B cell (primary cell): ENCODE data around the gene ZNF777. TPM values are rescaled to one million over a fixed set of nuclear protein-coding genes. Genes with fewer than 3 reads are reported as not detected.

Experiments used
- ATAC-seq: fragments of 200-7000 bp; cut with Tn5 transposase; one replicate; pipeline ENCODE4 v1.10.0; 2021; ENCODE audit warnings: low read depth, mild to moderate bottlenecking, moderate number of reproducible peaks, moderate library complexity
- CTCF ChIA-PET: fragments of 350-600 bp; sonication (Branson Sonifier 250); formaldehyde crosslinking; loops from one replicate; lab custom pipeline; 2021; ENCODE audit warnings: antibody characterized with exemption, inconsistent platforms; lab: Charles Lee
- POLR2A ChIA-PET: fragments of 350-600 bp; sonication (Branson Sonifier 250); formaldehyde crosslinking; loops from one replicate; lab custom pipeline; 2021; ENCODE audit warnings: antibody characterized with exemption; lab: Charles Lee
- DNase-seq: peaks from one replicate; pipeline ENCODE4 v3.0.0; 2013
- H2AFZ ChIP-seq: 2 replicates; pipeline ENCODE4 v1.6.1; 2012; ENCODE audit warnings: mild to moderate bottlenecking, low read depth, low read length; ENCODE audit not compliant: insufficient read depth, poor library complexity, severe bottlenecking
- H3K27ac ChIP-seq, 2 donors: 1 replicate in 1 of 2; 2 replicates in 1 of 2; pipeline ENCODE4 v1.5.1; 2012 to 2013; ENCODE audit warnings: low read length in 2 of 2, mild to moderate bottlenecking in 2 of 2, moderate library complexity in 1 of 2
- H3K27me3 ChIP-seq, 4 experiments: fragments of 200-600 bp in 1 of 4; sonication (generic) in 1 of 4; replicated peaks in 1 of 4; 1 replicate in 2 of 4; 2 replicates in 2 of 4; pipeline versions ENCODE4 v1.6.1 to v1.7.0; 2013 to 2016; ENCODE audit warnings: low read length in 3 of 4, mild to moderate bottlenecking in 2 of 4, mixed read lengths in 1 of 4, moderate library complexity in 1 of 4; ENCODE audit not compliant: insufficient read depth in 4 of 4, control insufficient read depth in 3 of 4; ENCODE audit errors: control extremely low read depth in 1 of 4
- H3K36me3 ChIP-seq, 2 experiments: replicated peaks in 1 of 2; 1 replicate in 1 of 2; 2 replicates in 1 of 2; pipeline versions ENCODE4 v1.6.1 to v1.7.1; 2013; ENCODE audit warnings: low read length in 1 of 2; ENCODE audit not compliant: insufficient read depth in 2 of 2, control insufficient read depth in 1 of 2; ENCODE audit errors: control extremely low read depth in 1 of 2, extremely low read depth in 1 of 2
- H3K4me1 ChIP-seq, 2 donors: fragments of 200-600 bp in 1 of 2; sonication (generic) in 1 of 2; 1 replicate in 1 of 2; 2 replicates in 1 of 2; pipeline versions ENCODE4 v1.5.1 to v1.6.1; 2013 to 2017; ENCODE audit warnings: low read length in 2 of 2; ENCODE audit not compliant: control insufficient read depth in 2 of 2, insufficient read depth in 2 of 2
- H3K4me2 ChIP-seq: replicated peaks from 2 replicates; pipeline ENCODE3; 2012; ENCODE audit warnings: mild to moderate bottlenecking, low read depth, low read length; ENCODE audit not compliant: poor library complexity, severe bottlenecking
- H3K4me3 ChIP-seq, 5 experiments: fragments of 200-600 bp in 1 of 5; sonication (generic) in 1 of 5; 1 replicate in 3 of 5; 2 replicates in 2 of 5; pipeline versions ENCODE4 v1.5.1 to v1.7.0; 2011 to 2016; ENCODE audit warnings: low read length in 4 of 5, mild to moderate bottlenecking in 4 of 5, low read depth in 2 of 5, control low read depth in 1 of 5, moderate library complexity in 1 of 5; ENCODE audit not compliant: insufficient read depth in 1 of 5; ENCODE audit errors: control extremely low read depth in 1 of 5, extremely low read depth in 1 of 5
- H3K79me2 ChIP-seq: fragments of 200-600 bp; sonication (generic); one replicate; pipeline ENCODE4 v1.6.0; 2016; ENCODE audit warnings: low read length; ENCODE audit not compliant: control insufficient read depth, insufficient read depth
- H3K9ac ChIP-seq: fragments of 200-600 bp; sonication (generic); 2 replicates; pipeline ENCODE4 v1.6.1; 2017; ENCODE audit warnings: mild to moderate bottlenecking, low read length, moderate library complexity
- H3K9me3 ChIP-seq, 3 donors: one replicate each; pipeline versions ENCODE4 v1.6.1 to v1.7.1; 2013; ENCODE audit warnings: low read length in 2 of 3; ENCODE audit not compliant: control insufficient read depth in 2 of 3, insufficient read depth in 1 of 3; ENCODE audit errors: control extremely low read depth in 1 of 3
- H4K20me1 ChIP-seq: 2 replicates; pipeline ENCODE4 v1.6.0; 2012; ENCODE audit warnings: mild to moderate bottlenecking, low read length; ENCODE audit not compliant: insufficient read depth, control insufficient read depth, poor library complexity, severe bottlenecking
- H3K27ac Mint-ChIP-seq: one replicate; pipeline ENCODE4 v1.8.0; 2021; ENCODE audit warnings: mixed read lengths
- H3K27me3 Mint-ChIP-seq: one replicate; pipeline ENCODE4 v1.8.0; 2021; ENCODE audit warnings: mixed read lengths
- H3K4me1 Mint-ChIP-seq: one replicate; pipeline ENCODE4 v1.8.0; 2021; ENCODE audit warnings: mixed read lengths
- H3K4me3 Mint-ChIP-seq: one replicate; pipeline ENCODE4 v1.8.0; 2021; ENCODE audit warnings: mixed read lengths
- H3K9me3 Mint-ChIP-seq: one replicate; pipeline ENCODE4 v1.8.0; 2022; ENCODE audit warnings: mixed read lengths; ENCODE audit not compliant: insufficient read depth
- EZH2 ChIP-seq: IDR thresholded peaks from 2 replicates; pipeline ENCODE4 v1.6.1; 2012; ENCODE audit warnings: borderline replicate concordance, low read depth, mild to moderate bottlenecking, moderate library complexity, low read length; ENCODE audit not compliant: insufficient read depth, poor library complexity, severe bottlenecking
- whole genome bisulfite sequencing: methylation state at CpG from one replicate; pipeline ENCODE4 v1.1.5; 2013; ENCODE audit warnings: missing lambda C conversion rate; ENCODE audit not compliant: insufficient coverage; 5-methylcytosine and 5-hydroxymethylcytosine counted together
- intact Hi-C: fragments of 100-400 bp; cut with micrococcal nuclease; formaldehyde crosslinking; loops from one replicate; pipeline ENCODE4 v1.10.0; 2022
- polyA plus RNA-seq: library from polyadenylated mRNA; depleted of rRNA; stranded (reverse); fragments of >200 nt; gene quantifications from 2 replicates; pipeline ENCODE4 v1.2.3, GENCODE V29; 2012
- total RNA-seq, 2 donors: library from RNA; stranded (reverse); fragments of 120-200 nt in 1 of 2; gene quantifications; 1 replicate in 1 of 2; 2 replicates in 1 of 2; pipeline versions ENCODE4 v1.2.3 to v1.2.4, GENCODE V29; 2013 to 2022
- TF ChIP-seq, protein P1 (sequence below): fragments of 200-600 bp; IDR thresholded peaks from one replicate; pipeline ENCODE4 v1.8.0; 2022; ENCODE audit warnings: antibody characterized with exemption, mild to moderate bottlenecking

The ZNF777 gene
- total and polyA plus RNA-seq, 2 donors (not counting 1 experiment from before 2014, with no cell fraction given), result 8.3 to 16.0 TPM

DNA sequence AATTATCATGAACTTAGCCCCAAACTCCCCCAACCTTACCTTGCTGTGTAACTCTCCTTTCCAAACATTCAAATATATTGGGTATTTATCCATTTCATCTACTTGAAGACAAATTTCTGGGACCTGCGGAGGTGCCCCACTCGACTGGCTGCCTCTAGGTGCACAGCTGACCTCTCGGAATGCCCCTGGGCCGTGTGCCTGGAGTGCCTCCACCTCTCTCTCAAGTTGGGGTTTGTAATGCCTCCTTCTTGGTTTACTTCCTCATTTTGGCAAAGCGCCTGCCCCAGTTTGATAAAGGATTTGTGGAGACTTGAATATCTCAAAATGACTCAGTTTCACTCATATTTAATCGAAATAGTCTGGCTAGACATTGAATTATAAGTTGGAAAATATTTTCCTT is 16.6 kb downstream of the ZNF777 start:
- no peak overlapping the region for H3K27ac Mint-ChIP-seq
- no peaks in the 10 kb centered on the region for H3K4me1 ChIP-seq
- no peaks in the 10 kb centered on the region for H4K20me1 ChIP-seq
- ATAC-seq, result no peak
- no peaks in the 10 kb centered on the region for H3K27me3 ChIP-seq
- TF ChIP-seq, protein P1, sequence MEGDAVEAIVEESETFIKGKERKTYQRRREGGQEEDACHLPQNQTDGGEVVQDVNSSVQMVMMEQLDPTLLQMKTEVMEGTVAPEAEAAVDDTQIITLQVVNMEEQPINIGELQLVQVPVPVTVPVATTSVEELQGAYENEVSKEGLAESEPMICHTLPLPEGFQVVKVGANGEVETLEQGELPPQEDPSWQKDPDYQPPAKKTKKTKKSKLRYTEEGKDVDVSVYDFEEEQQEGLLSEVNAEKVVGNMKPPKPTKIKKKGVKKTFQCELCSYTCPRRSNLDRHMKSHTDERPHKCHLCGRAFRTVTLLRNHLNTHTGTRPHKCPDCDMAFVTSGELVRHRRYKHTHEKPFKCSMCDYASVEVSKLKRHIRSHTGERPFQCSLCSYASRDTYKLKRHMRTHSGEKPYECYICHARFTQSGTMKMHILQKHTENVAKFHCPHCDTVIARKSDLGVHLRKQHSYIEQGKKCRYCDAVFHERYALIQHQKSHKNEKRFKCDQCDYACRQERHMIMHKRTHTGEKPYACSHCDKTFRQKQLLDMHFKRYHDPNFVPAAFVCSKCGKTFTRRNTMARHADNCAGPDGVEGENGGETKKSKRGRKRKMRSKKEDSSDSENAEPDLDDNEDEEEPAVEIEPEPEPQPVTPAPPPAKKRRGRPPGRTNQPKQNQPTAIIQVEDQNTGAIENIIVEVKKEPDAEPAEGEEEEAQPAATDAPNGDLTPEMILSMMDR, result no peak
- no peak for TF ChIP-seq EZH2
- POLR2A ChIA-PET, result no interaction called here
- no peak overlapping the region for H3K27ac ChIP-seq
- H2AFZ ChIP-seq, result no peak overlapping the region
- H3K9me3 ChIP-seq, result no peaks in the 10 kb centered on the region
- DNase-seq, result no peak
- intact Hi-C loops, result no loop called here
- H3K9me3 Mint-ChIP-seq, result no peaks in the 10 kb centered on the region
- H3K4me3 Mint-ChIP-seq, result no peak overlapping the region
- H3K27me3 Mint-ChIP-seq, result no peaks in the 10 kb centered on the region
- no peak overlapping the region for H3K9ac ChIP-seq
- H3K4me1 Mint-ChIP-seq, result no peaks in the 10 kb centered on the region
- CTCF ChIA-PET, result interaction anchor here (0.6 to 1.1 kb wide), 2 partner anchors 17 to 116 kb away, joined by 3 read pairs; no protein-coding TSS in a partner anchor
- no peak overlapping the region for H3K4me2 ChIP-seq
- H3K36me3 ChIP-seq, result peaks cover 0 to 35% of the 10 kb centered on the region in 2 experiments
- no peak overlapping the region for H3K4me3 ChIP-seq
- no peaks in the 10 kb centered on the region for H3K79me2 ChIP-seq
- 96% methylated on average over 3 of the region's 6 CpGs for WGBS

DNA sequence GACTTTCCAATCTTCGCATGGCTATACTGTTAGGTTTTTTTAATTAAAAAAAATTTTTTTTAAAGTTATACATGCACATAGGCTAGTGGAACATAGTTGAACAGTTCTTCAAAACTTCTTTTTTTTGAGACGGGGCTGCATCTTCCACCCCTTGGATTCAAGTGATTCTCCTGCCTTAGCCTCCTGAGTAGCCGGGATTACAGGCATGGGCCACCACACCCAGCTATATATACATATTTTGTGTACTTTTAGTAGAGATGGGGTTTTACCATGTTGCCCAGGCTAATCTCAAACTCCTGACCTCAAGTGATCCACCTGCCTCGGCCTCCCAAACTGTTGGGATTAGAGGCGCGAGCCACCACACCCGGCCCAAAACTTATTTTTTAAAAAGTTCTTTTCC is 17.3 kb downstream of the ZNF777 start:
- CTCF ChIA-PET, result interaction anchor here (0.8 kb wide), 1 partner anchor 15 kb away, joined by 3 read pairs; no protein-coding TSS in a partner anchor

More for the DNA sequence above, 17.3 kb downstream of the ZNF777 start:
- no peak overlapping the region for H3K27ac ChIP-seq
- POLR2A ChIA-PET, result no interaction called here
- H4K20me1 ChIP-seq, result no peaks in the 10 kb centered on the region
- H3K27me3 ChIP-seq, result no peaks in the 10 kb centered on the region
- H3K4me1 Mint-ChIP-seq, result no peaks in the 10 kb centered on the region
- intact Hi-C loops, result no loop called here
- ATAC-seq (no peak), DNase-seq (no peak)
- H2AFZ ChIP-seq, result no peak overlapping the region
- peaks cover 0 to 27% of the 10 kb centered on the region in 2 experiments for H3K36me3 ChIP-seq
- H3K9me3 ChIP-seq, result no peaks in the 10 kb centered on the region
- no peaks in the 10 kb centered on the region for H3K4me1 ChIP-seq
- no peak for TF ChIP-seq EZH2
- H3K9ac ChIP-seq, result no peak overlapping the region
- H3K4me2 ChIP-seq, result no peak overlapping the region
- no peak overlapping the region for H3K27ac Mint-ChIP-seq
- no peaks in the 10 kb centered on the region for H3K79me2 ChIP-seq
- no peaks in the 10 kb centered on the region for H3K9me3 Mint-ChIP-seq
- H3K4me3 Mint-ChIP-seq, result no peak overlapping the region
- H3K27me3 Mint-ChIP-seq, result no peaks in the 10 kb centered on the region
- H3K4me3 ChIP-seq, result no peak overlapping the region
- 100% methylated on average over 4 of the region's 7 CpGs for WGBS
